ENCODE measurements around the gene UXT. TPM values are rescaled to one million over a fixed set of nuclear protein-coding genes. Genes with fewer than 3 reads are reported as not detected.

The UXT gene
- polyA plus RNA-seq, 1 of the 3 experiments (the other 2 are of a cell fraction) = 205 TPM

DNA sequence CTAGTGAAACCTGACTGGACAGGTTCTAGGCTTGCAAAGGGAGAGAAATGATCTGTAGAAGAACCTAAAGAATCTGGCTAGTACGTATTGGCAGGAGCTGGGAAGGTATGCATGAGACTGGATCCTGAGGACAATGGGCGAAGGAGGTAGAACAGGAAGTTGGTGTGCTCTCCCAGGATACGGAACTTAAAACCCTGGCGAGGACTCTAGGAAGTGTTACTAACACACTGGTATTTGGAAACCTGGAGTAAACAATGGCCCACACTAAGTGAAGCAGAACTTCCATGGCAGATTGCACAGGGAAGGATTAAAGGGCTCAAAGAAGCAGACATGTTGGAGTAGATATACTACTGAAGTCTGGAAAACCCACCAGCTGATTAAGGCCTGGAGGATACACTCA is 48.5 kb downstream of the UXT start:
- H3K79me2 ChIP-seq (ENCODE audit: insufficient read depth) = no peaks in the 10 kb centered on the region
- no peaks in the 10 kb centered on the region; the same call in 1 of the 2 replicates for H3K27me3 ChIP-seq (ENCODE audit: insufficient read depth)
- ChIA-PET CTCF (no interaction called here), POLR2A (interaction anchor here (1.8 kb wide), 1 partner anchor 28 kb away, joined by 5 read pairs; the partner anchor contains the start of gene TIMP1)
- TF ChIP-seq RAD21 (IDR thresholded peaks at IDR 0.05; ENCODE audit: low read length) (no peak), FOSL2 (IDR thresholded peaks at IDR 0.05; ENCODE audit: borderline replicate concordance, low read depth) (no peak), TCF12 (IDR thresholded peaks at IDR 0.05) (no peak), MEF2A (IDR thresholded peaks at IDR 0.05; ENCODE audit: borderline replicate concordance, low read depth) (no peak), SIN3A (IDR thresholded peaks at IDR 0.05; ENCODE audit: borderline replicate concordance, low read depth, low read length) (no peak), NFIC (IDR thresholded peaks at IDR 0.05; ENCODE audit: borderline replicate concordance) (no peak), EZH2phosphoT487 (IDR thresholded peaks at IDR 0.05; ENCODE audit: borderline replicate concordance, low read depth) (no peak), REST (IDR thresholded peaks at IDR 0.05; ENCODE audit: low read depth, low read length) (no peak)
- TF ChIP-seq, protein P1, sequence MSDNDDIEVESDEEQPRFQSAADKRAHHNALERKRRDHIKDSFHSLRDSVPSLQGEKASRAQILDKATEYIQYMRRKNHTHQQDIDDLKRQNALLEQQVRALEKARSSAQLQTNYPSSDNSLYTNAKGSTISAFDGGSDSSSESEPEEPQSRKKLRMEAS (IDR thresholded peaks at IDR 0.05; ENCODE audit: low read depth) = no peak
- TF ChIP-seq, protein P2, sequence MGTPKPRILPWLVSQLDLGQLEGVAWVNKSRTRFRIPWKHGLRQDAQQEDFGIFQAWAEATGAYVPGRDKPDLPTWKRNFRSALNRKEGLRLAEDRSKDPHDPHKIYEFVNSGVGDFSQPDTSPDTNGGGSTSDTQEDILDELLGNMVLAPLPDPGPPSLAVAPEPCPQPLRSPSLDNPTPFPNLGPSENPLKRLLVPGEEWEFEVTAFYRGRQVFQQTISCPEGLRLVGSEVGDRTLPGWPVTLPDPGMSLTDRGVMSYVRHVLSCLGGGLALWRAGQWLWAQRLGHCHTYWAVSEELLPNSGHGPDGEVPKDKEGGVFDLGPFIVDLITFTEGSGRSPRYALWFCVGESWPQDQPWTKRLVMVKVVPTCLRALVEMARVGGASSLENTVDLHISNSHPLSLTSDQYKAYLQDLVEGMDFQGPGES (IDR thresholded peaks at IDR 0.05; ENCODE audit: low read depth, low read length) = no peak
- no peak overlapping the region for H3K27ac ChIP-seq (ENCODE audit: low read depth in 2 of 2, low read length in 1 of 2)
- no peaks in the 10 kb centered on the region for H4K20me1 ChIP-seq (ENCODE audit: insufficient read depth)
- H3K4me3 ChIP-seq (ENCODE audit: low read depth in 2 of 2, low read length in 1 of 2) = no peak overlapping the region
- H3K9me3 ChIP-seq = no peaks in the 10 kb centered on the region
- H3K4me2 ChIP-seq = no peak overlapping the region
- 29% methylated on average over 4 of the region's 4 CpGs for whole genome bisulfite sequencing (ENCODE audit: low lambda C conversion rate)
- no peak overlapping the region for H2AFZ ChIP-seq (ENCODE audit: low read depth)
- no peak overlapping the region for H3K9ac ChIP-seq
- no peaks in the 10 kb centered on the region for H3K4me1 ChIP-seq (ENCODE audit: control insufficient read depth in 1 of 2, insufficient read depth in 2 of 2, low read depth in 1 of 2, low read length in 1 of 2)
- H3K36me3 ChIP-seq (replicated peaks in 1 of 2; ENCODE audit: control insufficient read depth in 1 of 2, insufficient read depth in 2 of 2, low read length in 1 of 2) = no peaks in the 10 kb centered on the region
- no peaks in the 10 kb centered on the region for H3K9me2 ChIP-seq
- no peaks in the 10 kb centered on the region for H3F3A ChIP-seq (replicated peaks; ENCODE audit: insufficient read depth)
- no peak for DNase-seq

DNA sequence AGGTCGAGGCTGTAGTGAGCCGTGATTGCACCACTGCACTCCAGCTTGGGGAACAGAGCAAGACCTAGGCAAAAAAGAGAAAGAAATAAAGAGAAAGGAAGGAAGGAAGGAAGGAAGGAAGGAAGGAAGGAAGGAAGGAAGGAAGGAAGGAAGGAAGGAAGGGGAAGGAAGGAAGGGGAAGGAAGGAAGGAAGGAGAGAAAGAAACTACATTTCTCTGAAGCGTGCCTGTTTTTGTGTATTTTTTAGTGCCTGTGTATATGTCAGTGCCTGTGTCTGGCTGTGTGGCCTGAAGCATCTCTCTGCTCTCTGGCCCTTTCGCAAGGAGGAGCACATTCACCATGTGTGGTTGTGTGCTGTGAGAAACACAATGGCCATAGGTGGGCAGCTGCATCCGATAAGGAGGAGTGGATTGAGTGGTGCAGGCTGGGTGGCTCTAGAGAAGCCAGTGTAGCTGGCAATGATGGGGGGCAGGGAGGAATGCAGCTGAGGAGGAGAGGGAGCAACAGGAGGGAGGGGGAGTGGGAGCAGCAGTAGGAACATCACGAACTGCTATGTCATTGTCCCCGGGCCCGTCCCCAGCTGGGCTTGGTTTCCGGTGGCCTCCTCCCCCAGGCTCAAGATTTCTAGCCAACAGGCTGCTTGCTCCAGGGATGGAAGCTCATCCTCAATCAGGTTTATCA is 50.7 kb downstream of the UXT start:
- no peak overlapping the region for H3K4me3 ChIP-seq (ENCODE audit: low read depth in 2 of 2, low read length in 1 of 2)
- no peak overlapping the region for H2AFZ ChIP-seq (ENCODE audit: low read depth)
- H3K9ac ChIP-seq = no peak overlapping the region
- no peaks in the 10 kb centered on the region for H3K4me1 ChIP-seq (ENCODE audit: control insufficient read depth in 1 of 2, insufficient read depth in 2 of 2, low read depth in 1 of 2, low read length in 1 of 2)
- H3K27ac ChIP-seq (ENCODE audit: low read depth in 2 of 2, low read length in 1 of 2) = no peak overlapping the region
- no peaks in the 10 kb centered on the region for H3K9me3 ChIP-seq
- no peaks in the 10 kb centered on the region for H3F3A ChIP-seq (replicated peaks; ENCODE audit: insufficient read depth)
- H3K36me3 ChIP-seq (replicated peaks in 1 of 2; ENCODE audit: control insufficient read depth in 1 of 2, insufficient read depth in 2 of 2, low read length in 1 of 2) = no peaks in the 10 kb centered on the region
- POLR2A ChIA-PET = no interaction called here
- H3K27me3 ChIP-seq (ENCODE audit: insufficient read depth) = no peaks in the 10 kb centered on the region; the same call in 1 of the 2 replicates
- CTCF ChIA-PET = no interaction called here
- WGBS (ENCODE audit: low lambda C conversion rate) = 25% methylated on average over 8 of the region's 9 CpGs
- H4K20me1 ChIP-seq (ENCODE audit: insufficient read depth) = no peaks in the 10 kb centered on the region
- no peak overlapping the region for H3K4me2 ChIP-seq
- no peaks in the 10 kb centered on the region for H3K79me2 ChIP-seq (ENCODE audit: insufficient read depth)
- H3K9me2 ChIP-seq = no peaks in the 10 kb centered on the region
- no peak for DNase-seq
- no peak for TF ChIP-seq RCOR1 (IDR thresholded peaks at IDR 0.05; ENCODE audit: low read length)
- TF ChIP-seq, protein P3, sequence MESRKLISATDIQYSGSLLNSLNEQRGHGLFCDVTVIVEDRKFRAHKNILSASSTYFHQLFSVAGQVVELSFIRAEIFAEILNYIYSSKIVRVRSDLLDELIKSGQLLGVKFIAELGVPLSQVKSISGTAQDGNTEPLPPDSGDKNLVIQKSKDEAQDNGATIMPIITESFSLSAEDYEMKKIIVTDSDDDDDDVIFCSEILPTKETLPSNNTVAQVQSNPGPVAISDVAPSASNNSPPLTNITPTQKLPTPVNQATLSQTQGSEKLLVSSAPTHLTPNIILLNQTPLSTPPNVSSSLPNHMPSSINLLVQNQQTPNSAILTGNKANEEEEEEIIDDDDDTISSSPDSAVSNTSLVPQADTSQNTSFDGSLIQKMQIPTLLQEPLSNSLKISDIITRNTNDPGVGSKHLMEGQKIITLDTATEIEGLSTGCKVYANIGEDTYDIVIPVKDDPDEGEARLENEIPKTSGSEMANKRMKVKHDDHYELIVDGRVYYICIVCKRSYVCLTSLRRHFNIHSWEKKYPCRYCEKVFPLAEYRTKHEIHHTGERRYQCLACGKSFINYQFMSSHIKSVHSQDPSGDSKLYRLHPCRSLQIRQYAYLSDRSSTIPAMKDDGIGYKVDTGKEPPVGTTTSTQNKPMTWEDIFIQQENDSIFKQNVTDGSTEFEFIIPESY (IDR thresholded peaks at IDR 0.05; ENCODE audit: borderline replicate concordance, low read depth) = no peak
- no peak for TF ChIP-seq ELF1 (IDR thresholded peaks at IDR 0.05)
- no peak for TF ChIP-seq POLR2AphosphoS5 (IDR thresholded peaks at IDR 0.05; ENCODE audit: low read depth, low read length)
- TF ChIP-seq MXI1 (IDR thresholded peaks at IDR 0.05; ENCODE audit: low read depth, low read length) = no peak
- TF ChIP-seq FOXM1 (IDR thresholded peaks at IDR 0.05; ENCODE audit: low read depth) = no peak
- TF ChIP-seq, protein P4, sequence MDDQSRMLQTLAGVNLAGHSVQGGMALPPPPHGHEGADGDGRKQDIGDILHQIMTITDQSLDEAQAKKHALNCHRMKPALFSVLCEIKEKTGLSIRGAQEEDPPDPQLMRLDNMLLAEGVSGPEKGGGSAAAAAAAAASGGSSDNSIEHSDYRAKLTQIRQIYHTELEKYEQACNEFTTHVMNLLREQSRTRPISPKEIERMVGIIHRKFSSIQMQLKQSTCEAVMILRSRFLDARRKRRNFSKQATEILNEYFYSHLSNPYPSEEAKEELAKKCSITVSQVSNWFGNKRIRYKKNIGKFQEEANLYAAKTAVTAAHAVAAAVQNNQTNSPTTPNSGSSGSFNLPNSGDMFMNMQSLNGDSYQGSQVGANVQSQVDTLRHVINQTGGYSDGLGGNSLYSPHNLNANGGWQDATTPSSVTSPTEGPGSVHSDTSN (IDR thresholded peaks at IDR 0.05) = no peak
- TF ChIP-seq USF1 (IDR thresholded peaks at IDR 0.05; ENCODE audit: borderline replicate concordance, low read depth) = no peak
- TF ChIP-seq GABPA (IDR thresholded peaks at IDR 0.05; ENCODE audit: low read depth) = no peak
- TF ChIP-seq CHD2 (IDR thresholded peaks at IDR 0.05; ENCODE audit: low read length, partially characterized antibody) = no peak

All from SK-N-SH (cell line).